ENCODE measurements around the gene COQ5.

Gene COQ5

GRCh38 chr12:120480211-120480610 lies 48.7 kb downstream of the COQ5 start:
- DNase-seq: no peak

GRCh38 chr12:120479458-120479857 lies 49.5 kb downstream of the COQ5 start:
- DNase-seq: no peak

DNA sequence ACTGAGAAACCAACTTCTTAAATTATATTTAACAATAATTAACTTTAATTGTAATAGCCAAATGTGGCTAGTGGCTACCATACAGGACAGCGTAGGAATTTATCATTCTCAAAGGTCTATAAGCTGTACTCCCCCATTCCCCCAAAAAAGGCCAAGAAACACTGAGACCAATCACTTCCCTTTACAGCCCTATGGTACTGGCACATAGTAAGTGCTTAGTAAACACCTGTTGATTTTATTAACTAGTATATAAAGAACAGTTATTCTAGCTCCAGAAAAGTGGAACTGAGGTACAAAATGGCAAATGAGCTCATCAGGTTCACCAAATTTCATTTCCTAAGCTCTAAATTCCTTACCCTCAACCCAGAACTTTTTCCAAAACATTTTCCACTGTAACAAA lies 53.3 kb downstream of the COQ5 start:
- no peak for DNase-seq

GRCh38 chr12:120474616-120474960 lies 54.4 kb downstream of the COQ5 start:
- DNase-seq: peak; percentile 38

DNA sequence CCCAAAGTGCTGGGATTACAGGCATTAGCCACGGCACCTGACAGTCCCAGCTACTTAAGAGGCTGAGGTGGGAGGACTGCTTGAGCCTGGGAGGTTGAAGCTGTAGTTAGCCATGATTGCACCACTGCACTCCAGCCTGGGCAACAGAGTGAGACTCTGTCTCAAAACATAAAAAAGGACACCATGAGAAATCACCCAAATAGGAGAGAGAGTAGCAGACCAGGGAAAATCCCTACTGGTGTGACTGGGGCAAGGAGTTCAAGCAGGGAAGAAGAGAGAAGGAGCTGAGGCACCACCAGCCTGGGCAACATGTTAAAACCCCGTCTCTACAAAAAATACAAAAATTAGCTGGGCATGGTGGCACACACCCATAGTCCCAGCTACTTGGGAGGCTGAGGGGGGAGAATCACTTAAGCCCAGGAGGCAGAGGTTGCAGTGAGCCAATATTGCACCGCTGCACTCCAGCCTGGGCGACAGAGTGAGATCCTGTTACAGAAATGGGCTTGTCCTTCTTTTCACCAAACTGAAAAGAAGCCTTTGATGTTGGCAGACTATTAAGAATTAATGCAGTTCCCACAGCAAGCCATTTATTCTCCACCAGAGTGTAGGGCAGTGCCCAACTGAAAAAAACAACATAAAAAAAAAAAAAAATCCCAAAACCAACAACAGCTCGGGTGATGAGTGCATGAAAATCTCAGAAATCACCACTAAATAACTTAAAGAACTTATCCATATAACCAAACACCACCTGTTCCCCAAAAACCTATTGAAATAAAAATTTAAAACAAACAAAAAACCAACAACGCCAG lies 54.9 kb downstream of the COQ5 start:
- DNase-seq: no peak

DNA sequence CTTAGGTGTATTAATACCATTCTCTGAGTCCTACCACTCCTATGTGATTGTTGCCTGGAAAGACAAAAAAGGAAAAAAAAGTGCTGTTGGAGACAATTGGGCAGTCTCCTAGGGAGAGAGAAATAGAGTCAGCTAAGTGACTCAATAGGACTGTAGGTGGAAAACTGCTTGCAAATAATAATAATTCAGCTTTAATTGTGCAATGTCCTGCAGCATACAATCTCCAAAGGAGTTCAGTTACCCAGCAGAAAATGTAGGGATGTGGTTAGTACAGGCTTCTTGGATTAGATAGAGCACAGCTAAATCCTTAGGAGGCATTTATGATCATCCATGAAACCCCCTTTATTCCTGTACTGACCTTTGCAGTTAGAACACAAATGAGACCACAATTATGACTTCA lies 56.4 kb downstream of the COQ5 start:
- DNase-seq: no peak

DNA sequence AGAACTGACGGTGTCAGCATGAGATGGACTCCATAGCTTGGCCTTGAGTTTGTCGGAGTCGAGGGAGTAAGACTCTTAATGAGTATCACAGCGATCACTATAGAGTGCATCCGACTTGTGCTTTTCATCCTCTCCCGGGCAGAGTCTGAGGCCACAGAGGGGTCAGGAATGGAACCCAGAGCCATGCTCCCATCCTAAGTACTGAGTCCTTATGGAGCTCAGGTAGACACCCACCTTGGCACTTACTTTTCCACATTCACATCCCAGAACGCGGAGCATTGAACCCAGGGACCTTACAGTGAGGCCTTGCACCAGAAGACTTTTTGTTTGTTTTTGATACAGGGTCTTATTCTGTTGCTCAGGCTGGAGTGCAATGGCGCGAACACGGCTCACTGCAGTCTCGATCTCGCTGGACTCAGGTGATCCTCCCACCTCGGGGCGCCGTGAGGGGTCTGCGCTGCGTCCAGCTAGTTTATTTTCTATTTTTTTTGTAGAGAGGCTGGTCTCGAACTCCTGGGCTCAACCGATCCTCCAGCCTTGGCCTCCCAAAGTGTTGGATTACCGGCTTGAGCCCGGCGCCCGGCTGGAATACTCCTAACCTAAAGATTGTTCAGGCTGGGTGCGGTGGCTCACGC lies 58.7 kb downstream of the COQ5 start:
- no peak for DNase-seq

GRCh38 chr12:120469450-120470149 lies 59.4 kb downstream of the COQ5 start, which contains the start of gene SRSF9:
Gene SRSF9, minus strand, starts transcription at chr12:120469748. Its CDS starts 139 bp downstream, at chr12:120469609.
- DNase-seq: peak; percentile 84

- DNase-seq: no peak
Observed at GRCh38 chr12:120468821-120469449, 60.0 kb downstream of the COQ5 start.

GRCh38 chr12:120468325-120468820 lies 60.6 kb downstream of the COQ5 start:
- peak; percentile 36 for DNase-seq

DNA sequence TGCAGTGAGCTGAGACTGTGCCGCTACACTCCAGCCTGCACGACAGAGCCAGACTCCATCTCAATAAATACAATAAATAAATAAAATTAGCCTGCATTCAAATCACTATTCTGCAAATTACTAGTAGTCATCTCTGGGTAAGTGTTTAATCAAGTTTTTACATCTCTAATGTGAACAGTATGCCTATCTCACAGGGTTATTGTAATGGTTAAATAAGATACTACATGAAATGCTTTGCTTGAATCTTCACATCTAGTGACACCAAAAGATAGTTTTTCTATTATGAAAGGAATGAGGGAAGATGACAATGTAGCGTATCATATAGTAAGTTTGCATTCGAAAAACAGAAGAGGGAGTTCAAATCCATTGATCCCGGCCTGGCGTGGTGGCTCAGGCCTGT lies 61.5 kb downstream of the COQ5 start:
- DNase-seq: no peak

DNA sequence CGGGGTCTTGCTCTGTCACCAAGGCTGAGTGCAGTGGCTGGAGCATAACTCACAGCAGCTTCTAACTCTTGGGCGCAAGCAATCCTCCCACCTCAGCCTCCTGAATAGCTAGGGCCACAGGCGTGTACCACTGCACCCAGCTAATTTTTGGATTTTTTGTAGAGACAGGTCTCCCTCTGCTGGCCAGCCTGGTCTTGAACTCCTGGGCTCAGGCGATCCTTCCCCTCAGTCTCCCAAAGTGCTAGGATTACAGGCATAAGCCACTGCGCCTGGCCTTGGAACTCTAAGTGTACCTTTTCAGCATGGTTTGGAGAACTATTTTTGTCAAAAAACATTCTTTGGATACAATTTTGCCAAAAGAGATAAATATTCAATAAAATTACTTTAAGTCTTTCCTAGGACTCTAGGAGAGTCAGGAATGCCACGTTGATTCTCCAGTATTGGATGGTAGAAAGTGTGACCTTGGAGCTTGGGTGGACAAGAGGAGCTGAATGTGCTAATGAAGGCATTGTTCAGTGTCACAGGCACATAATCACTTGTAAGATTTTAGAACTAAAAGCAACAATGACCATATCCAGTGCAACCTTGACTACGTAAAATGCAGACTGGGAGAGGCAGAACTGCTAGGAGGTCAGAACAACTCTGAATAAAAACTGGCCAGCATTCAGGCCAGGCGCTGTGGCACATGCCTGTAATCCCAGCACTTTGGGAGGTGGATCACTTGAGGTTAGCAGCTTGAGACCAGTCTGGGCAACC lies 62.2 kb downstream of the COQ5 start:
- no peak for DNase-seq

- DNase-seq: no peak
Observed at GRCh38 chr12:120465756-120466155, 63.2 kb downstream of the COQ5 start.

DNA sequence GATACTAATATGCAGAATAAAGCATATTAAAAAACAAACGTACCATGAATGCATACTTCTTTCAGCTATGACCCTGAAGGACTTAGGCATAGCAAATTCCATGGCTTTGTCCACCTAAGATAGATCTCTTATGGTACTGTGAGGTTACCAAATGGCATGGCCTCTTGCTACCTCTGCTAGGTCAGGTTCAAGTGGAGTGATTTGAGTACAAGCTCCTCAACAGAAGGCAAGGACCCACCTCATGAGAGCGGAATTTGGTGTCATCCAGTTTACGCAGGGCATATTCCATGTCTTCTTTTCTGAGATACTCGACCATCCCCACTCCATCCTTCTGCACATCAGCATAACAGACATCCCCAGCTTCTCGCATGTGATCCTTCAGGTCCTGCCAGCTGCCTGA lies 65.2 kb downstream of the COQ5 start:
- no peak for DNase-seq

DNA sequence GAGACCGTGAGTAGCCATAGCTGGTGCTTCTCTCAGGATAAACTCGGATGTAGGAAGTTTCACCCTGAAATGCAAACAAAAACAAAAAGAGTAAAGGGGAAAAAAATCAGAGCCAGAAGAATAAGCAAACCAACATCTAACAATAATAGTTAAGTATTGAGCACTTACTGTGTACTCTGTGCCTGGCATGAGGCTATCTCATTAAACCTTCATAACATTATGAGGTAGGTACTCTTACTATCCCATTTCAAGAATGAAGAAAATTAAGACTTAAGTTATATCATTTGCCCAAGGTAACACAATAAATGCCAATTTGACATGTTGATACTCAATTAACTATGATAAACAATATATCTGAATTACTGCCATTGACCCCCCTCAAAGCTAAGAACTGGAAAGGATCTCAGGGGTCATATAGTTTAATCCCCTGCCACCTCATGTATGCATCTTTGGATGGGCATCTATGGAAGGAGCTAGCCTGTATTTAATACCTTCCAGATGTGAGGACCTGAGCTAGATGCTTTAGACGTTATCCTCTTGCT lies 66.8 kb downstream of the COQ5 start:
- DNase-seq: no peak

DNA sequence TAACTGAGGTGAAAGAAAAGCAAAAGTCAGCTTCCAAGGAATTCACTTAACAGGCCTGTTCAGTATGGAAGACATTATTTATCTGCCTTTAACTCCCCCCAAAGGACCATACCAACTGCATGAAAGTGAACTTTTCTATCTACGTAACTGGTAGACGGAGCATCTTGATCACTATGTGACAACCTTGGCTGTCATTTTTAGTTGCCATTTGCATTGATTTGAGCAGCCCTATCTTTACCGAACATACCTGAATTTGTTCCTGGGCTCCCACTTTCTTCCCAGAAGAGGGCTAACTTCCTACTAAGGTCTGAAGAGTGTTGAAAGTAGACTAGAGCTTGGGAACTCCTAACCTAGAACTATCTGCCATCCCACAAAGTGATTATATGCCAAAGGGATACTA lies 68.8 kb downstream of the COQ5 start:
- DNase-seq: no peak

- DNase-seq: no peak
Observed at GRCh38 chr12:120457133-120457532, 71.8 kb downstream of the COQ5 start.

DNA sequence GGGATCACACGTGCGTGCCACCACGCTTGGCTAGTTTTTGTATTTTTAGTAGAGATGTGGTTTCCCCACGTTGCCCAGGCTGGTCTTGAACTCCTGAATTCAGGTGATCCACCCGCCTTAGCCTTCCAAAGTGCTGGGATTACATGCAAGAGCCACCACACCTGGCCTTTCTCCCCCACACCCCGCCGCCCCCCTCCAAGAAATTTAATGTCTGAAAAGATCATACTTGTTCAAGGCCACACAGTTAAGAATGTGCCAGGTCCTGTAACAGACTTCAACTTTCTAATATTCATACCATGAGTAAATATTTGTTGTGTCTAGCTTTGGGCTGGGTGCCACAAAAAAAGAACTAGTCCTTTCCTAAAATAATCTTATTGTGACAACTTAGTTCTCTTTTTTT lies 73.7 kb downstream of the COQ5 start:
- DNase-seq: no peak

DNA sequence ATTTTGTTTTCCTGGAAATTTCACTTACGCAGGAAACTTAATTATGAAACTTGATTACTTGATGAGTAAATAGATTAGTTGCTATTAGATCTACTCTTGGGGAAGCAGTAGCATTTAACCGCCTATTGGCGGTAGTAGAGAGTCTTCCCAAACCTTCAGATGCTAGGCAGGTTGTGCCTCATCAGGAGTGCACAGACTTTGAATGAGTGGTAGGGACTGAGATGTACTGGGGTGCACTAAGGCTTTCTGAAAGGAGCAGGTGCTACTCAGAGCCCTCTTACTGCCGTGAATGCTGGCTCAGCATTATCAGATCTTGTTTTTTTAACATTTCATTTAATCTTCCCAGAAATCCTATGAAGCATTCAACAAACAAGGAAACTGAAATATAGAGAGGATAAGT lies 75.0 kb downstream of the COQ5 start:
- DNase-seq: no peak

Measured in GF-D8 (cell line).